ENCODE data around the gene AP5B1. TPM values are rescaled to one million over a fixed set of nuclear protein-coding genes. Genes with fewer than 3 reads are reported as not detected.

The AP5B1 gene
- total RNA-seq, 1 experiment from 2014 or later: 19.5 TPM

DNA sequence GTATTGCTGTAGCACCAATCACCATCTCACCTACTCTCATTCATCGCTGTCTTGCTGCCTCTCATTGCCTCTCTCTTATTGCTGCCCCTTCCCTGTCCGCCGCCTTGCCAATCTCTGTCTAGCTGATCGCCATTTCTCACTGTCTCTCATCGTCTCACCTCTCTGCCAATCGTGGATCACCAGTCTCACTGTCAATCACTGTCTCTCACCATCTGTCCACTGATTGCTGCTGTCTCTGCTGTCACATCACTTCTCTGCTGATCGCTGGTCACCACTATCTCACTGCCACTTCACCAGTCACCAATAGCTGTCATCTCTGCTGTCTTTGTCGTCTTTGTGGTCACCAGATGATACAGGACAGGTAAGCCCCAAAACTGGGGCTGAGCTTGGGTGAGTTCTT is 39.6 kb downstream of the AP5B1 start:
- POLR2A ChIA-PET: no interaction called here
- H2AFZ ChIP-seq (ENCODE audit: low read depth, low read length, poor library complexity, severe bottlenecking): no peak overlapping the region
- no TSS peak for BruUV-seq (replicated peaks)

DNA sequence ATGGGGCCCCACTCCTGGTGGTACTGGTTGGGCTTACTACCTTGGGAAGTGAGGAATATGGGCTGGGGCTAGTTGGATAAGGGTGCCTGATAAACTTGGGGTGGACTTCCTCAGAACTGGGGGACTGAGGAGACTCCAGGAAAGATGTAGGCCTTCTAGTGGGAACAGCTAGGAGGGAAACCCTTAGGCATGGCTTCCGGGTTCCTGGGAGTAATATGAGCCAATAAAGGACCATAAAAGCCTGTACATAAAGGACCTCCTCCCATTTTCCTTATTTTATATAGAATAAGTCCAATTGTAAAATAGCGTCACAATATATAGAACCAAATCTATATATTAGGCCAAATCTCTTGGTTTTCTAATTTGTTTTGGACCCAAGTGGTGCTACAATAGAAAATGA is 41.8 kb downstream of the AP5B1 start:
- no peak overlapping the region for H3K4me2 ChIP-seq (ENCODE audit: low read length)
- ChIA-PET CTCF (no interaction called here), POLR2A (no interaction called here), RAD21 (ENCODE audit: low non-redundant PET in 1 of 2, low total read pairs in 2 of 2, uncharacterized antibody in 2 of 2, unreplicated experiment in 2 of 2) (no interaction called here)
- DNase-seq (ENCODE audit: low read depth, low spot score) (no peak), ATAC-seq (no peak)
- no peak overlapping the region for H2AFZ ChIP-seq (ENCODE audit: low read depth, low read length, poor library complexity, severe bottlenecking)
- peaks cover 7 to 11% of the 10 kb centered on the region in 2 experiments; a peak in 2 of 4 replicates for H3K9me3 ChIP-seq (ENCODE audit: control insufficient read depth in 1 of 2, insufficient read depth in 1 of 2, low read depth in 1 of 2, low read length in 2 of 2)
- no peak for TF ChIP-seq EGR1 (IDR thresholded peaks at IDR 0.05; ENCODE audit: low read depth)
- TF ChIP-seq, protein P1, sequence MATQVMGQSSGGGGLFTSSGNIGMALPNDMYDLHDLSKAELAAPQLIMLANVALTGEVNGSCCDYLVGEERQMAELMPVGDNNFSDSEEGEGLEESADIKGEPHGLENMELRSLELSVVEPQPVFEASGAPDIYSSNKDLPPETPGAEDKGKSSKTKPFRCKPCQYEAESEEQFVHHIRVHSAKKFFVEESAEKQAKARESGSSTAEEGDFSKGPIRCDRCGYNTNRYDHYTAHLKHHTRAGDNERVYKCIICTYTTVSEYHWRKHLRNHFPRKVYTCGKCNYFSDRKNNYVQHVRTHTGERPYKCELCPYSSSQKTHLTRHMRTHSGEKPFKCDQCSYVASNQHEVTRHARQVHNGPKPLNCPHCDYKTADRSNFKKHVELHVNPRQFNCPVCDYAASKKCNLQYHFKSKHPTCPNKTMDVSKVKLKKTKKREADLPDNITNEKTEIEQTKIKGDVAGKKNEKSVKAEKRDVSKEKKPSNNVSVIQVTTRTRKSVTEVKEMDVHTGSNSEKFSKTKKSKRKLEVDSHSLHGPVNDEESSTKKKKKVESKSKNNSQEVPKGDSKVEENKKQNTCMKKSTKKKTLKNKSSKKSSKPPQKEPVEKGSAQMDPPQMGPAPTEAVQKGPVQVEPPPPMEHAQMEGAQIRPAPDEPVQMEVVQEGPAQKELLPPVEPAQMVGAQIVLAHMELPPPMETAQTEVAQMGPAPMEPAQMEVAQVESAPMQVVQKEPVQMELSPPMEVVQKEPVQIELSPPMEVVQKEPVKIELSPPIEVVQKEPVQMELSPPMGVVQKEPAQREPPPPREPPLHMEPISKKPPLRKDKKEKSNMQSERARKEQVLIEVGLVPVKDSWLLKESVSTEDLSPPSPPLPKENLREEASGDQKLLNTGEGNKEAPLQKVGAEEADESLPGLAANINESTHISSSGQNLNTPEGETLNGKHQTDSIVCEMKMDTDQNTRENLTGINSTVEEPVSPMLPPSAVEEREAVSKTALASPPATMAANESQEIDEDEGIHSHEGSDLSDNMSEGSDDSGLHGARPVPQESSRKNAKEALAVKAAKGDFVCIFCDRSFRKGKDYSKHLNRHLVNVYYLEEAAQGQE (IDR thresholded peaks at IDR 0.05; ENCODE audit: low read depth): no peak
- TF ChIP-seq ELF1 (IDR thresholded peaks at IDR 0.05; ENCODE audit: borderline replicate concordance, low read depth): no peak
- TF ChIP-seq, protein P2, sequence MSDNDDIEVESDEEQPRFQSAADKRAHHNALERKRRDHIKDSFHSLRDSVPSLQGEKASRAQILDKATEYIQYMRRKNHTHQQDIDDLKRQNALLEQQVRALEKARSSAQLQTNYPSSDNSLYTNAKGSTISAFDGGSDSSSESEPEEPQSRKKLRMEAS (IDR thresholded peaks at IDR 0.05): no peak
- TF ChIP-seq JUND (IDR thresholded peaks at IDR 0.05): no peak
- no peak for TF ChIP-seq CBX3 (IDR thresholded peaks at IDR 0.05; ENCODE audit: low read depth)
- TF ChIP-seq POLR2AphosphoS5 (IDR thresholded peaks at IDR 0.05; ENCODE audit: low read depth, low read length): no peak
- intact Hi-C loops (cut with micrococcal nuclease): no loop called here
- no peaks in the 10 kb centered on the region for H3K36me3 ChIP-seq (ENCODE audit: control insufficient read depth in 1 of 2, insufficient read depth in 2 of 2, low read length in 2 of 2)
- no peak overlapping the region for H3K4me3 ChIP-seq (replicated peaks in 1 of 2; ENCODE audit: low read depth in 1 of 2, low read length in 2 of 2)
- no peaks in the 10 kb centered on the region for H3K79me2 ChIP-seq (ENCODE audit: insufficient read depth, low read length)
- no peaks in the 10 kb centered on the region for H3K27me3 ChIP-seq (ENCODE audit: insufficient read depth, low read length)
- H3K27ac ChIP-seq (ENCODE audit: low read depth, low read length): no peak overlapping the region
- H3K4me1 ChIP-seq (ENCODE audit: control insufficient read depth in 1 of 2, insufficient read depth in 2 of 2, low read length in 2 of 2): peaks cover 0 to 5% of the 10 kb centered on the region in 2 experiments; a peak in 1 of 4 replicates
- no peaks in the 10 kb centered on the region for H4K20me1 ChIP-seq (ENCODE audit: insufficient read depth)
- no peak overlapping the region for H3K9ac ChIP-seq (ENCODE audit: low read length)
- no TSS peak for BruUV-seq (replicated peaks)
- H3K9me2 ChIP-seq (ENCODE audit: insufficient read depth): no peaks in the 10 kb centered on the region

More for the DNA sequence above, 39.6 kb downstream of the AP5B1 start:
- TF ChIP-seq, protein P3, sequence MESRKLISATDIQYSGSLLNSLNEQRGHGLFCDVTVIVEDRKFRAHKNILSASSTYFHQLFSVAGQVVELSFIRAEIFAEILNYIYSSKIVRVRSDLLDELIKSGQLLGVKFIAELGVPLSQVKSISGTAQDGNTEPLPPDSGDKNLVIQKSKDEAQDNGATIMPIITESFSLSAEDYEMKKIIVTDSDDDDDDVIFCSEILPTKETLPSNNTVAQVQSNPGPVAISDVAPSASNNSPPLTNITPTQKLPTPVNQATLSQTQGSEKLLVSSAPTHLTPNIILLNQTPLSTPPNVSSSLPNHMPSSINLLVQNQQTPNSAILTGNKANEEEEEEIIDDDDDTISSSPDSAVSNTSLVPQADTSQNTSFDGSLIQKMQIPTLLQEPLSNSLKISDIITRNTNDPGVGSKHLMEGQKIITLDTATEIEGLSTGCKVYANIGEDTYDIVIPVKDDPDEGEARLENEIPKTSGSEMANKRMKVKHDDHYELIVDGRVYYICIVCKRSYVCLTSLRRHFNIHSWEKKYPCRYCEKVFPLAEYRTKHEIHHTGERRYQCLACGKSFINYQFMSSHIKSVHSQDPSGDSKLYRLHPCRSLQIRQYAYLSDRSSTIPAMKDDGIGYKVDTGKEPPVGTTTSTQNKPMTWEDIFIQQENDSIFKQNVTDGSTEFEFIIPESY (IDR thresholded peaks at IDR 0.05; ENCODE audit: extremely low read depth, insufficient replicate concordance, low read length): no peak
- TF ChIP-seq ZFX (IDR thresholded peaks at IDR 0.05) (no peak), CBX3 (IDR thresholded peaks at IDR 0.05; ENCODE audit: low read depth) (no peak), RAD21 (IDR thresholded peaks at IDR 0.05; ENCODE audit: low read depth) (no peak)
- TF ChIP-seq, protein P2 (IDR thresholded peaks at IDR 0.05): no peak
- TF ChIP-seq, protein P4, sequence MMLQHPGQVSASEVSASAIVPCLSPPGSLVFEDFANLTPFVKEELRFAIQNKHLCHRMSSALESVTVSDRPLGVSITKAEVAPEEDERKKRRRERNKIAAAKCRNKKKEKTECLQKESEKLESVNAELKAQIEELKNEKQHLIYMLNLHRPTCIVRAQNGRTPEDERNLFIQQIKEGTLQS (IDR thresholded peaks at IDR 0.05): no peak
- H3K4me3 ChIP-seq (replicated peaks in 1 of 2; ENCODE audit: low read depth in 1 of 2, low read length in 2 of 2): no peak overlapping the region
- H3K79me2 ChIP-seq (ENCODE audit: insufficient read depth, low read length): no peaks in the 10 kb centered on the region
- H3K27ac ChIP-seq (ENCODE audit: low read depth, low read length): no peak overlapping the region
- intact Hi-C loops (cut with micrococcal nuclease): no loop called here
- H3K9ac ChIP-seq (ENCODE audit: low read length): no peak overlapping the region
- H3K9me3 ChIP-seq (ENCODE audit: control insufficient read depth in 1 of 2, insufficient read depth in 1 of 2, low read depth in 1 of 2, low read length in 2 of 2): peaks cover 7% of the 10 kb centered on the region in 2 experiments; a peak in 2 of 4 replicates
- ATAC-seq (no peak), DNase-seq (ENCODE audit: low read depth, low spot score) (no peak)
- no peaks in the 10 kb centered on the region for H3K9me2 ChIP-seq (ENCODE audit: insufficient read depth)
- RAD21 ChIA-PET (ENCODE audit: low non-redundant PET in 1 of 2, low total read pairs in 2 of 2, uncharacterized antibody in 2 of 2, unreplicated experiment in 2 of 2): no interaction called here
- H4K20me1 ChIP-seq (ENCODE audit: insufficient read depth): no peaks in the 10 kb centered on the region
- H3K27me3 ChIP-seq (ENCODE audit: insufficient read depth, low read length): no peaks in the 10 kb centered on the region
- peaks cover 0 to 12% of the 10 kb centered on the region in 2 experiments; a peak in 2 of 4 replicates for H3K4me1 ChIP-seq (ENCODE audit: control insufficient read depth in 1 of 2, insufficient read depth in 2 of 2, low read length in 2 of 2)
- H3K4me2 ChIP-seq (ENCODE audit: low read length): no peak overlapping the region
- CTCF ChIA-PET: interaction anchor here (0.9 kb wide), 1 partner anchor 14 kb away, joined by 3 read pairs; no protein-coding TSS in a partner anchor
- H3K36me3 ChIP-seq (ENCODE audit: control insufficient read depth in 1 of 2, insufficient read depth in 2 of 2, low read length in 2 of 2): no peaks in the 10 kb centered on the region

All from HCT116 (cell line).